Measurements from ENCODE around the gene LY6G5B.

DNA sequence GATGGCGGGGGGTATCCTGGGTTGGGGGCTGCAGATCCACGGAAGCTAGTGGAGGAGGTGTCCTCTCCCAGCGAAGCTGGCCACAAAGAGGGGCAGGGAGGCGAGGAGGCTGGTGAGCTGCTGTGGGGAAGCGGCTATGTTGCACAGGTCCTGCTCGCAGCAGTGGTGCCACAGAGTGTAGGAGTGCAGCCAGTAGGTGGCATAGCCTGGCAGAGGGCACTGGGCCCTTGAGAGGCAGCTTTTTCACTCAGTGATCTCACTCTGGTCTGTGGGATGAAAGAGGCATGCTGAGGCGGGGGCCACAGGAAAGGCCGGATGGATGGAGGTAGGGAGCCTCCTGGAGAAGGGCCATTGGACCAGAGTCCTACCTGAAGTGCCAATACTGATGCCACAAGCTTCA, 42.5 kb downstream of the LY6G5B start:
- TF ChIP-seq CTCF (IDR thresholded peaks at IDR 0.05) = no peak
- TF ChIP-seq POLR2AphosphoS5 (IDR thresholded peaks at IDR 0.05) = no peak
